Measurements from ENCODE around the gene PRSS8.

Gene PRSS8

DNA sequence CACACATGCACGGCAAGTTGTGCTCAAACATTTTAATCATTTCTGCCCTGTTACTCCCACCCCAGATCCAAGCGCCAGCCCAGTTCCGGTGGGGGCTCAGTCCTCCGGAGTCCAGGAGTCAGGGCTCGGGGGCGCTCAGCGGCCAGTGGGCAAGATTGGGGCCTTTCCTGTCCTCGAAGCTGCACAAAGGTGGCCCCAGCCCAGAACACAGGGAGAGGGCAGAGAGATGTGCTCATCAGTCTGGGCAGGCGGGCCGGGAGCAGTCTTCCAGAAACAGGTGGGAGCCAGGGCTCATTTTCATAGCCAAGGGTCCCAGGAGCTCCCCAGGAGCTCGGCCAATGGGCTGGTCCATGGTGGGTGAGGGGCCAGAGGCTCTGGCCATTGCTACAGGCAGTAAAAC is 4.1 kb downstream of the PRSS8 start:
- no peak for DNase-seq (ENCODE audit: low read depth)
- no peak overlapping the region for H3K4me3 ChIP-seq (ENCODE audit: low read depth, low read length)

DNA sequence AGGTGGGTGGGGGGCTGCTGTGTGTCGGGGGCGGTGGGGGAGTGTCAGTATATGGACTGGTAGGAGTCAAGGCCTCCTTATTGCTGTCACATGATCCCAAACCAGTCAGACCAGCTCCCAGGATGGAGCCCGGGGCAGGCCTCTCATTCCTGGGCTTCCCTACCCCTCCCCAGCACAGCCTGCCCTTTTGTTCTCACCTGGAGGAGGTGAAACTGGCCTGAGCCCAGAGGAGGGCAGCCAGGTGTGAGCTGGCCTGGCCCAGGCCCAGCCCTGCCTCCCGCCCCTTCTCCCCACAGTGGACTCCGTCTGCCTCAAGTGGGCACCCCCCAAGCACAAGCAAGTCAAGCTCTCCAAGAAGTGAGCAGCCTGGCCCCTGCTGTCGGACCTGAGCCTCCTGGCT is 4.6 kb downstream of the PRSS8 start:
- DNase-seq (ENCODE audit: low read depth), result no peak
- no peak overlapping the region for H3K4me3 ChIP-seq (ENCODE audit: low read depth, low read length)

DNA sequence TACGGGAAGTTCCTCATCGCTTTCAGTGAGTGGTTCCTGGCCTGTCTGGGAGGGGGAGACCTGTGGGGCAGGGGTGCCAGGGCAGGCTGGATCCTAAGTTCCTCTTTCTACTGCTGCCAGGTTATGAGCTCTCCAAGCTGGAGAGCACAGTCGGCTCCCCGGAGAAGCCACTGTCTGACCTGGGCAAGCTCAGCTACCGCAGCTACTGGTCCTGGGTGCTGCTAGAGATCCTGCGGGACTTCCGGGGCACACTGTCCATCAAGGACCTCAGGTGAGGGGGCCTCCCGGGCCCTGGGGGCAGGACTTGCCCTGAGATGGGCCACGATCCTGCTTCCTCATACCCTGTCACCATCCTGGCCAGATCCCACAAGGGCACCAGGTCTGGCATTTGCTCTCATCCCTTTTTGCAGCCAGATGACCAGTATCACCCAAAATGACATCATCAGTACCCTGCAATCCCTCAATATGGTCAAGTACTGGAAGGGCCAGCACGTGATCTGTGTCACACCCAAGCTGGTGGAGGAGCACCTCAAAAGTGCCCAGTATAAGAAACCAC is 5.1 kb downstream of the PRSS8 start:
- no peak overlapping the region for H3K4me3 ChIP-seq (ENCODE audit: low read depth, low read length)
- no peak for DNase-seq (ENCODE audit: low read depth)

DNA sequence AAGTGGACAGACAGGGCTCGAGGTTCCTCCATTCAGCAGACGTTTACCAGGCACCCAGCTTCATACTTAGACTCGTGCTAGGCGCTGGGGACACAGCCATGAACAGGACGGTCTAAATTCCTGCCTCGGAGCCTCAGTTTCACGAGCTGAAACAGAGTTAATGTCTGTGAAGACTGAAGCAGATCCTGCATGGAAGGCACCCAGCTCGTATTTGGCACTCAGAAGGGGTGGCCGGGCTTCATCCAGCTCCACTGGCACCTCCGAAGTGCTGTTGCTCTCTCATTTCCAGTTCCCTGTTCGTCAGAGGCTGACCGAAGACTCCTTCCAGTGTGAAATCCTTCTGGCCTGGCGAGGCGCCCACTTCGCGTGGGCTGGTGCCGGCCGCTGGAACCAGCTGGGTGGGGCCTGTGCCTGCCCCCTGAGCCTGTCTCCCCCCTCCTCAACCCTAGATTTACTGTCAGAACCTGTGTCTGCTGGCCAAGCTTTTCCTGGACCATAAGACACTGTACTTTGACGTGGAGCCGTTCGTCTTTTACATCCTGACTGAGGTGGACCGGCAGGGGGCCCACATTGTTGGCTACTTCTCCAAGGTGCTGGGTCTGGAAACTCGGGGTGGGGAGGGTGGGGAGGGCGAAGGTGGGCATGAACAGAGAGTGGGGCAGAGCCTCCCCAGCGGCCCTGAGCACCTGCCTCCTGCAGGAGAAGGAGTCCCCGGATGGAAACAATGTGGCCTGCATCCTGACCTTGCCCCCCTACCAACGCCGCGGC is 5.8 kb downstream of the PRSS8 start:
- no peak for DNase-seq (ENCODE audit: low read depth)
- H3K4me3 ChIP-seq (ENCODE audit: low read depth, low read length), result no peak overlapping the region

DNA sequence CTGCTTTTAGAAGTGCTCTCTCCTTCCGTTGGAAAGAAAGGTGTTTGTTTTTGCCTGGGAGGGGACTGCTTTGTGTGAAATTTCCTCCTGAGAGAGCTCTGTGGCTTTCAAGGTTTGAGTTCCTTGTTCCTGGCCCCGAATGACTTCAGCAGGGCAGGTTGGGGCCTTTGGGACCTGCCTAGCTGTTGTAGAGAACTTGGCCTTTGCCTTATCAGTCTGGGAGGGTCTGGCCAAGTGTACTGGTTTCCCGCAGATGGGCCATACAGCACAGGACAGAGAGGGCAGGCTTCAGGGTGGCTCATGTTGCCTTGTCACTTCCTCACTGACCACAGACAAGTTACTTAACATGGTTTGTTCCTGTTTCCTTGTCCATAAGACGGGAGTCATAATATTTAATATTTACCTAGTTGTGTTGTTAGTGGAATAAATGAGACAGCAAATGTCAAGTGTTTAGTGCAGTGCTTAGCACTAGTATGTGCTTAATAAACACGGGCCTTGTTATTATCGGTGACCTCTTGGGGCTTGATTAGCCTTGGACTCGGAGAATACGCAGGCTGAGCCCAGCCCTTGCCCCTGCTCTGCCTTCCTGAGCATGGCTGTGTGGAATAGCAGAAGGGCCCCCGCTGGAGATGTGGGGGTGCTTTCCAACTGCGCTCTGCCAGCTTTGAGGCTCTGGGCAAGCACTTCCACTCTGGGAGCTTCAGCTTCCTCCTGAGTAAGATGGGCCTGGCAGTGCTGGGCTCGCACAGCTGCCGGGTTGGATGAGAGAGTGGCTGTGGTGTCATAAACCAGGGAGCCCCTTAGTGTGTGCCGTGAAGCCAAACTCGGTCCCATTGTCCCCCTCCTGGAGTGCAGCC is 6.6 kb downstream of the PRSS8 start:
- H3K4me3 ChIP-seq (ENCODE audit: low read depth, low read length), result no peak overlapping the region
- no peak for DNase-seq (ENCODE audit: low read depth)

DNA sequence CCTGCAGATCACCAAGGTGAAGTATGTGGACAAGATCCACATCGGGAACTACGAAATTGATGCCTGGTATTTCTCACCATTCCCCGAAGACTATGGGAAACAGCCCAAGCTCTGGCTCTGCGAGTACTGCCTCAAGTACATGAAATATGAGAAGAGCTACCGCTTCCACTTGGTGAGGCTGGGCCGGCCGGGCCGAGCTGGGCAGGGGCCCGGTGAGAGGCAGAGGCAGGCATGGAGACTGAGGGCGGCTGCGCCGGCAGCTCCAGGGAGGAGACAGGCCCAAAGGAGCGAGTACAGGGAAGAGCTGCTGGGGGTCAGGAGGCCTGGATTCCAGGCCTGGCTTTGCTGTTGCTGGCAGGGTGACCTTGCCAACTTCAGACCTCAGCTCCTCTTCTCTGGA is 8.3 kb downstream of the PRSS8 start:
- DNase-seq (ENCODE audit: low read depth), result no peak
- H3K4me3 ChIP-seq (ENCODE audit: low read depth, low read length), result no peak overlapping the region

DNA sequence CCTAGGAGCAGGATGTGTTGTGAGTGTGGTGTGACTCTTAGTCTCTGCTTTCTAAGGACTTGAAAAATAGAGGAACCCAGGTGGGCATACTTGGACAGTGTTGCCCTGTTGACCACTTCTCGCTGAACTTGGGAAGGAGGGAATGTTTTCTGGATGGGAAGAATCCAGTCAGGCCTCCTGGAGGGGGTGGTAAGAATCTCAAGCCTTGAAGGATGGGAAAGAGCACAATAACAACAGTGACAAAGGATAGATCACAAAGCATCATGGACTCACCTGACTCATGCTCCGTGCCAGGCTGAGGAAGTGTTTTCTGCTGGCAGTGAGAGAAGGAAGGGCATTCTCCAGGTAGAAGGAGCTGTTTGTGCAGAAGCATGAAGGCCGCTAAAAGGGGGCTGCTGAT is 9.7 kb downstream of the PRSS8 start:
- no peak for DNase-seq (ENCODE audit: low read depth)

DNA sequence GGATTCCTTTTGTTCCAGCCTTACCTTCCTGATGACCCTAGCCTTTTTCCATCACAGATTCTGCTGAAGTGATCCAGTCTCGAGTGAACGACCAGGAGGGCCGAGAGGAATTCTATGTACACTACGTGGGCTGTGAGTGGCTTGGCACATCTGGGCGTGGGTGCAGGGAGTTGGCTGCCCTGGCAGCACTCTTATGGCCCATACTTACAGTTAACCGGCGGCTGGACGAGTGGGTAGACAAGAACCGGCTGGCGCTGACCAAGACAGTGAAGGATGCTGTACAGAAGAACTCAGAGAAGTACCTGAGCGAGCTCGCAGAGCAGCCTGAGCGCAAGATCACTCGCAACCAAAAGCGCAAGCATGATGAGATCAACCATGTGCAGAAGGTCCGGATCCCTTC is 15.4 kb downstream of the PRSS8 start:
- no peak overlapping the region for H3K4me3 ChIP-seq (ENCODE audit: low read depth, low read length)
- no peak for DNase-seq (ENCODE audit: low read depth)

More for the DNA sequence above, 9.7 kb downstream of the PRSS8 start:
- H3K4me3 ChIP-seq (ENCODE audit: low read depth, low read length), result no peak overlapping the region

DNA sequence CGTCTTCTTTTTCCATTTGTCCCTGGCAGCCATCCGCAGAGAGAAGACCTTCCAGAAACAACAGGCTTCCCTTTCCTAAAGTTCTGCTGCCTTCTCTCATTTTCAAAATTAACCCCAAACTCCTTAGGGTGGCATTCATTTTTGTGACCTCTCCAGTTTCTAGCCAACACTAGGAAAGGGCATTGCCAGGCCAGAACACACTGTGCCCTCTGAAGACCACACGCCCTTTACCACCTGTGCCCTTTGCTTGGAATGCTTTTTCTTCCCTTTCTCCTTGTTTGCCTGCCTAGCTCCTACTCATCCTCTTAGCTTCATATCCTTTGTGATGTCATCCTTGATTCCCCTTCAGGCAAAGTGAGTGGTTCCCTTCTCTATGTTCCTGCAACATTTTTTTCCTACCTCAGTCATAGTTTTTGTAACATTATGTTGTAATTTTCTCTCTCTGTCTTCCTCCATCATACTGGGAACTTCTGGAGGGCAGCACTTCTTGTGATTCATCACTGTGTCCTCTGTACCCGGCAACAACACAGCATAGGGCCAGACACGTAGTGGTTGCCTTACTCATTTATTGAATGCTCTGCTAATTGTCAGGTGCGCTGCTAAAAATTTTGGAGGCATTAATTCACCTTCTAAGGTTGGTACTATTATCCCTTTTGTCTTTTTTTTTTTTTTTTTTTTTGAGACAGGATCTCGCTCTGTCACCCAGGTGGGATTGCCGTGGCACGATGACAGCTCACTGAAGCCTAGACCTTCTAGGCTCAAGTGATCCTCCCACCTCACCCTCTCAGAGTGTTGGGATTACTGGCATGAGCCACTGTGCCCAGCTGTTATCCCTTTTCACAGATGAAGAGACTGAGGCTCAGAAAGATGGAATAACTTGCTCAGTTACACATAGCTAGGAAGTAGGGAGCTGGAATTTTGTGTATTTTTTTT is 17.0 kb downstream of the PRSS8 start:
- DNase-seq (ENCODE audit: low read depth), result peak; percentile 56
- H3K4me3 ChIP-seq (ENCODE audit: low read depth, low read length), result peak overlapping the region; percentile 67

DNA sequence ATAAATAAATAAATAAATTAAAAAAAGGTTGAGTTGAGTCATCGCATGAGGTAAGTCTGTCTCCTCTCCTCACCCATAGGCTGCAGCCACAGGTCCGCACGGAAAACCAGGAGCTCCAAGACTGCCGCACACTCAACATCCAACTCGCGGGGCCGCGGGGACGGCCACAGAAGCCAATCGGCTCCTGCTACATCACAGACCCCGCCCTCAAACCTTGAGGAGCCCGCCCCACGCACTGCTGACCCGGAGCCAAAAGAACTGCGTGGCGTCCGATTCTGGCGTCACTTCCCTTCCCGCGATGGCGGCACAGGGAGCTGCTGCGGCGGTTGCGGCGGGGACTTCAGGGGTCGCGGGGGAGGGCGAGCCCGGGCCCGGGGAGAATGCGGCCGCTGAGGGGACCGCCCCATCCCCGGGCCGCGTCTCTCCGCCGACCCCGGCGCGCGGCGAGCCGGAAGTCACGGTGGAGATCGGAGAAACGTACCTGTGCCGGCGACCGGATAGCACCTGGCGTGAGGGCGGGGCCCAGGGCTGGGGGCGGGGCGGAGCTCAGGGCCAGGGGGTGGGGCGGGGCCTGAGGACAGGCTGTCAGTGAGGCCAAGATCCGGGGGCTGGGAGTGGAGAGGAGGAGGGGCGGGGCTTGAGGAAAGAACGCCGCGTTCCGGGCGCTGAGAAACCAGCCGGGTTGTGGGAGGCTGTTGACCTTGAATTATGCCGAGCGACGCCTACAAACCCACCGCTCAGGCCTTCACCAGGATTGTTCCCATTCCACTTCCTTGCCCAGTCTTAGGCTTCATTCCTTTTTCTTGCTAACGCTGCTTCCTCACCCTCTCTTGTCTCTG is 17.9 kb downstream of the PRSS8 start, which contains the start of gene KAT8:
Gene KAT8 (plus strand): TSS at position 281 of the 839 bp plus-strand sequence. CDS start 18 bp downstream, at position 299.
- H3K4me3 ChIP-seq (ENCODE audit: low read depth, low read length), result peak within 1 kb of the TSS; percentile 67
- DNase-seq (ENCODE audit: low read depth), result peak; percentile 92

DNA sequence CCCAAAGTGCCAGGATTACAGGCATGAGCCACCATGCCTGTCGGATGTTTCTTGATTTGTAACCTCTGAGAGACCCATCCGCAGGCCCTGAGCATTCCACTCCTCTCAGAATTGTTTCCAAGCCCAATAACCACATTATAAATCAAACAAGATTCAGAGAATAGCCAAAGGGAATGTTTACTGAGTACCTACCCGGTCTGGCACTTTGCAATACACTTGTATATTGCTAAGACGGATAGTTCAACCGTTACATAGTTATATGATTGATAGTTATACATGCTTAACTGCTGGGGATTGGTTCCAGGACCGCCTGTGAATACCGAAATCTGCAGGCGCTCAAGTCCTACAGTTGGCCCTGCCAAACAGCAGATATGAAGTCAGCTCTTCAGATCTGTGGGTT is 21.1 kb downstream of the PRSS8 start:
- DNase-seq (ENCODE audit: low read depth), result no peak
- H3K4me3 ChIP-seq (ENCODE audit: low read depth, low read length), result no peak overlapping the region

DNA sequence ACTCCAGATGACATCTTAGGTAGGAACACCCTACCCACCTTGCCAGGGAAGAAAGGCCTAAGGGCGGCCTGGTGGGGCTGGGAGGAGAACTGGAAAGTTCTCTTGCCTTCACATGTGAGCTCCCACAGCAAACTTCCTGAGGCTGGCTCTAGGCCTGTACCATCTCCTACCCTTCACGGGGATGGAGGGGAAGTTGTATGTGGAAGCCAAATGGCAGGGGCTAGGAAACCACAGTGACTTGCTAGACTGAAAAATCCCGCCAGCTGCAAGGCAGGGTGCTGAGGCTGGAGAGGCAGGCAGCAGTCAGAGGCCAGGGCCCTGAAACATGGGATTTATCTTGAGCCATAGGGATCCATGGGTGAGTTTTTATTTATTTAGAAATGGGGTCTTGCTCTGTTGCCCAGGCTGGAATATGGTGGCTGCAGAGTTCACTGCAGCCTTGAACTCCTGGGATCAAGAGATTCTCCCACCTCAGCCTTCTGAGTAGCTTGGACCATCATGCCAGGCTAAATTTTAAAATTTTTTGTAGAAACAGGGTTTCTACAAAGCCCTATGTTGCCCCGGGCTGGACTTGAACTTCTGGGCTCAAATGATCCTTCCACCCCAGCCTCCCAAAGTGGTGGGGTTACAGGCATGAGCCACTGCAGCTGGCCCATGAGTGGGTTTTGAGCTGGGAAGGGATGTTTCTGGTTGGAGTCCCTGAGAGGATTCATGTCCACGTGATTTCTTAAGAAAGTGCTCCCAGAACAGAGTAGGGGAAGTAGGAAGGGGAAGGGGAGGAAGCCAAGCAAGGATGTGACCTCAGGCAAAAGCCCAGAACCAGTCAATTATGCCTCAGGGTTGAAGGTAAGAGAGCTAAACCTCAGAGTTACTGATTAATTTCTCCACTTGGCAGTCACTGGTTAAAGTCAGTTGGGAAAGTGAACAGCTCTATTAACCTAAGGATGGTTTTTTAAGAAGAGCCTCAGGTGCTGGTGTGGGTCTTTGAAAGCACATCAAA is 22.1 kb downstream of the PRSS8 start:
- no peak overlapping the region for H3K4me3 ChIP-seq (ENCODE audit: low read depth, low read length)
- no peak for DNase-seq (ENCODE audit: low read depth)

DNA sequence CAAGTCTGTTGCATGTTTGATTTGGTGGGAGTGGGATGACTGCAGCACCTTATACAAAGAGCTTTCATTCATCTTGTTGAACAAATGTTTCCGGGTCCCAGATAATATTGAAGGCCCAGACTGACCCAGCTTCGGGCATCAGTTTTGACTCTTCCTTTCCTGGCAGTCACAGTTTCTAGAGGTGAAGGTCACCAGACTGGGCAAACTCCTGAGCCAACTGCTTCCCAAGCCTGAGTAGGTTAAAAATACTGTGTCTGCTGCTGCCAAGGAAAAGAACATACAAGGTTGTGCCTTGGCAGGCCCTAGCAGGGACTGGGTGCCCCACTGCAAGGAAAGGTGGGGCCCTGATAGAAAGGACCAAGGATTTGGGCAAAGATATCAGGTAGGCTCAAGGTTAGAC is 22.8 kb downstream of the PRSS8 start:
- no peak overlapping the region for H3K4me3 ChIP-seq (ENCODE audit: low read depth, low read length)
- no peak for DNase-seq (ENCODE audit: low read depth)

DNA sequence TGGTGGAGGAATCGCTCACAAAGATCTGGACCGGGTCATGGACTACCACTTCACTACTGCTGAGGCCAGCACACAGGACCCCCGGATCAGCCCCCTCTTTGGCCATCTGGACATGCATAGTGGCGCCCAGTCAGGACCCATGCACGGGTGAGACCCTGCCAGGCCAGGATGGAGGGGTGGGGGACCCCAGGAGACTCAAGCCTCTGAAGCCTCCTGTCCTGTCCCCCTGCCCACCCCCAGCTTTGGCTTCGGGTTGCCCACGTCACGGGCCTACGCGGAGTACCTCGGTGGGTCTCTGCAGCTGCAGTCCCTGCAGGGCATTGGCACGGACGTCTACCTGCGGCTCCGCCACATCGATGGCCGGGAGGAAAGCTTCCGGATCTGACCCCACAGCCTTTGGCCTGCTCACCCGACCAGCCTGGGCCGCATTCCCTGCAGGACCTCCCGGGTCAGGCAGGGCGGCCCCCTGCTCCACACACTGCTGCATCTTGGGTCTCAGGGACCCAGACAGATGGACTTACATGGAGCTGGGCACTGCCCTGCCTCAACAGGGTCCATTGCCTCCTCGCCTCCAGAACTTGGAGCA is 23.6 kb downstream of the PRSS8 start:
- DNase-seq (ENCODE audit: low read depth), result no peak
- no peak overlapping the region for H3K4me3 ChIP-seq (ENCODE audit: low read depth, low read length)

DNA sequence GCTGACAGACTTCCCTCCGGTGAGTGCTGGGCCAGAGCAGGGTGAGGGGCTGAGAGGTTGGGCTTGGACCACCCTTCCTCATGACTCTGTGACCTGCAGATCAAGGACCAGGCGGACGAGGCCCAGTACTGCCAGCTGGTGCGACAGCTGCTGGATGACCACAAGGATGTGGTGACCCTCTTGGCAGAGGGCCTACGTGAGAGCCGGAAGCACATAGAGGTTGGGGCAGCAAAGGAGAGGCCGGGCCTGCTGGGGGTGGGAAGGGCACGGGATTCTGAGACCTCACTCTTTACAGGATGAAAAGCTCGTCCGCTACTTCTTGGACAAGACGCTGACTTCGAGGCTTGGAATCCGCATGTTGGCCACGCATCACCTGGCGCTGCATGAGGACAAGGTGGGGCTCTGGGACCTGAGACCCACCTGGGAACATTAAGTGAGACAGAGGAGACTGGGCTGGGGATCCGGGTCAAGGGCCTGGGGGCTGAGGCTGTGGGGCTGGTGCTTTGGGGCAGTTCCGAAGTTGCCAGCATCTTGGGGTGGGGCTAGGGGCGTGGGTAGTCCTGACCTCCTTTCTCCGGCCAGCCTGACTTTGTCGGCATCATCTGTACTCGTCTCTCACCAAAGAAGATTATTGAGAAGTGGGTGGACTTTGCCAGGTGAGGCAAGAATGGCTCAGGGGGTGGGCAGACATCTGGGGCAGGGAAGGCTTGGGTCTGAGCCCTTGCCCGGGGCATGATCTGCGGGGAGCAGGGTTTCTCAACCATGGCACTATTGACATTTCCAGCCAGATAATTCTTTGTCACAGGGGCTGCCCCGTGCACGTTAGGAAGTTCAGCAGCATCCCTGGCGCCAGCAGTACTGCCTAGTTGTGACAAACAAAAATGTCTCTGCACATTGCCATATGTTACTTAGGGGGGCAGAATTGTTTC is 25.2 kb downstream of the PRSS8 start:
- DNase-seq (ENCODE audit: low read depth), result no peak
- no peak overlapping the region for H3K4me3 ChIP-seq (ENCODE audit: low read depth, low read length)

DNA sequence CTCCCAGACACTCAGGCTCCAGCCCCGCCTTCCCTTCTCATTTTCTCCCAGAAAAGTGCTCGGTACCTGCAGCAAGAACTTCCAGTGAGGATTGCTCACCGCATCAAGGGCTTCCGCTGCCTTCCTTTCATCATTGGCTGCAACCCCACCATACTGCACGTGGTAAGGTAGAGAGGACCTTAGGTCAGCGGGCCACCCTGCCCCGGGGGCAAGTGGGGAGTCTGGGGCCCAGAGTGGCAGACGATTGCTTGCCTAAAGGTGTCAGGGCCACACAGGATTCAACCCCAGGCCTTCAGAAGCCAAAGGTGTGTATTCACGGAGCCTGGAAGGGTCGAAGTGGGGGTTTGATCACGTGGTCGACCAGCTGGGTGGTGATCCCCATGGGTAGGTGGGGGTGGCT is 25.9 kb downstream of the PRSS8 start:
- peak overlapping the region; percentile 98 for H3K4me3 ChIP-seq (ENCODE audit: low read depth, low read length)
- no peak for DNase-seq (ENCODE audit: low read depth)
